ENCODE measurements around the gene MSI1. TPM values are rescaled to one million over a fixed set of nuclear protein-coding genes. Genes with fewer than 3 reads are reported as not detected.
A peak's percentile ranks its signal among the peaks of the same experiment; 100 is the strongest.

The MSI1 gene
- polyA plus RNA-seq (2013): not detected

- Histone ChIP-seq H3K27me3 (replicated peaks in 2 of 5; ENCODE audit: control insufficient read depth in 4 of 5, insufficient read depth in 5 of 5, low read length in 4 of 5) (peaks cover 10 to 93% (median 56%) of the 10 kb centered on the region in 5 experiments), H3K27ac (ENCODE audit: insufficient read depth in 1 of 2, low read depth in 1 of 2, low read length in 2 of 2, poor library complexity in 1 of 2, severe bottlenecking in 2 of 2) (no peak within 1 kb of the TSS), H3K4me3 (ENCODE audit: control insufficient read depth in 1 of 7, extremely low read depth in 1 of 7, insufficient read depth in 4 of 7, low read depth in 2 of 7, low read length in 6 of 7) (peak within 1 kb of the TSS in 6 of 7 experiments; percentile 5 to 55 (median 42)), H3K9me3 (ENCODE audit: control extremely low read depth in 1 of 5, control insufficient read depth in 4 of 5, insufficient read depth in 2 of 5, low read depth in 1 of 5, low read length in 4 of 5) (no peaks in the 10 kb centered on the region), H3K4me1 (ENCODE audit: control extremely low read depth in 1 of 4, control insufficient read depth in 4 of 4, insufficient read depth in 4 of 4, low read length in 3 of 4) (peaks cover 0 to 15% (median 9%) of the 10 kb centered on the region in 4 experiments), H3K36me3 (ENCODE audit: control insufficient read depth in 4 of 4, insufficient read depth in 4 of 4, low read length in 3 of 4) (no peaks in the 10 kb centered on the region)
- no peak for DNase-seq
- POLR2A ChIA-PET: no interaction called here
- CTCF ChIA-PET: no interaction called here
- WGBS (ENCODE audit: insufficient coverage): under 1% methylated on average over 75 of the region's 119 CpGs
Measured at GRCh38 chr12:120368789-120369602, at the start of gene MSI1. TSS of gene MSI1 (minus strand) at chr12:120369164. CDS start at chr12:120369091, 73 bp downstream.

GRCh38 chr12:120417917-120418580, 49.1 kb upstream of the MSI1 start:
- Histone ChIP-seq H3K9me3 (ENCODE audit: control extremely low read depth in 1 of 5, control insufficient read depth in 4 of 5, insufficient read depth in 2 of 5, low read depth in 1 of 5, low read length in 4 of 5) (no peaks in the 10 kb centered on the region), H3K27me3 (replicated peaks in 2 of 5; ENCODE audit: control insufficient read depth in 4 of 5, insufficient read depth in 5 of 5, low read length in 4 of 5) (peaks cover 0 to 2% (median 0%) of the 10 kb centered on the region in 5 experiments), H3K27ac (ENCODE audit: insufficient read depth in 1 of 2, low read depth in 1 of 2, low read length in 2 of 2, poor library complexity in 1 of 2, severe bottlenecking in 2 of 2) (no peak overlapping the region), H3K36me3 (ENCODE audit: control insufficient read depth in 4 of 4, insufficient read depth in 4 of 4, low read length in 3 of 4) (no peaks in the 10 kb centered on the region), H3K4me1 (ENCODE audit: control extremely low read depth in 1 of 4, control insufficient read depth in 4 of 4, insufficient read depth in 4 of 4, low read length in 3 of 4) (no peaks in the 10 kb centered on the region), H3K4me3 (ENCODE audit: control insufficient read depth in 1 of 7, extremely low read depth in 1 of 7, insufficient read depth in 4 of 7, low read depth in 2 of 7, low read length in 6 of 7) (no peak overlapping the region)
- WGBS (ENCODE audit: insufficient coverage): 100% methylated on average over 4 of the region's 4 CpGs
- ChIA-PET CTCF (interaction anchor here (0.7 to 1.4 kb wide), 4 partner anchors 10 to 24 kb away, joined by 3 to 5 read pairs (median 4); no protein-coding TSS in a partner anchor), POLR2A (interaction anchor here (0.6 kb wide), 1 partner anchor 65 kb away, joined by 3 read pairs; no protein-coding TSS in a partner anchor)
- no peak for DNase-seq

DNA sequence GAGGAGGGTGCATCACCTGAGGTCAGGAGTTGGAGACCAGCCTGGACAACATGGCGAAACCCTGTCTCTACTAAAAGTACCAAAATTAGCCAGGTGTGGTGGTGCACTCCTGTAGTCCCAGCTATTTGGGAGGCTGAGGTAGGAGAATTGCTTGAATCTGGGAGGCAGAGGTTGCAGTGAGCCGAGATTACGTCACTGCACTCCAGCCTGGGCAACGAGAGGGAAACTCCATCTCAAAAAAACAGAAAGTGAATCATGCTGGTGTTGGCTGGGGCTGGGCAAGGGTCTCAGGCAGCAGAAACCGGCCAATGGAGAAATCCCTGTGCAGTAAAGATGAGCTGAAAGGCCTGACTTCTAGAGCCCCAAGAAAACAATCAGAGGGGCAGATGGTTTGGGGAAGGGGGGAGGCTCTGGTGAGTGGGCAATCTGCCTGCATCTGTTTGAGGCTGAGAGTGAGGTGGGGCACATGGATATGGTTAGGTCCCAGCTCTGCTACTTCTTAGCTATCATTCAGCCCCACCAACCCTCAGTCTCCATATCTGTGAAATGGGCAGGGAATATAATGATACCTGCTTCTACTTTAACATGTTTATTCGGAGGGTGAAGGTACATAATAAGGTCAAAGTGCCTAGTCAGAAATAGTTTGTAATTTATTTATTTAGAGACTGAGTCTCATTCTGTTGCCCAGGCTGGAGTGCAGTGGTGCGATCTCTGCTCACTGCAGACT, 47.7 kb upstream of the MSI1 start:
- CTCF ChIA-PET: interaction anchor here (1.2 to 1.5 kb wide), 2 partner anchors 49 to 93 kb away, joined by 3 read pairs; no protein-coding TSS in a partner anchor
- Histone ChIP-seq H3K4me3 (ENCODE audit: control insufficient read depth in 1 of 7, extremely low read depth in 1 of 7, insufficient read depth in 4 of 7, low read depth in 2 of 7, low read length in 6 of 7) (no peak overlapping the region), H3K9me3 (ENCODE audit: control extremely low read depth in 1 of 5, control insufficient read depth in 4 of 5, insufficient read depth in 2 of 5, low read depth in 1 of 5, low read length in 4 of 5) (no peaks in the 10 kb centered on the region), H3K4me1 (ENCODE audit: control extremely low read depth in 1 of 4, control insufficient read depth in 4 of 4, insufficient read depth in 4 of 4, low read length in 3 of 4) (no peaks in the 10 kb centered on the region), H3K27me3 (replicated peaks in 2 of 5; ENCODE audit: control insufficient read depth in 4 of 5, insufficient read depth in 5 of 5, low read length in 4 of 5) (peaks cover 0 to 2% (median 0%) of the 10 kb centered on the region in 5 experiments), H3K27ac (ENCODE audit: insufficient read depth in 1 of 2, low read depth in 1 of 2, low read length in 2 of 2, poor library complexity in 1 of 2, severe bottlenecking in 2 of 2) (no peak overlapping the region), H3K36me3 (ENCODE audit: control insufficient read depth in 4 of 4, insufficient read depth in 4 of 4, low read length in 3 of 4) (no peaks in the 10 kb centered on the region)
- DNase-seq: no peak
- POLR2A ChIA-PET: no interaction called here
- WGBS (ENCODE audit: insufficient coverage): 95% methylated on average over 2 of the region's 7 CpGs

- Histone ChIP-seq H3K4me3 (ENCODE audit: control insufficient read depth in 1 of 7, extremely low read depth in 1 of 7, insufficient read depth in 4 of 7, low read depth in 2 of 7, low read length in 6 of 7) (no peak overlapping the region), H3K4me1 (ENCODE audit: control extremely low read depth in 1 of 4, control insufficient read depth in 4 of 4, insufficient read depth in 4 of 4, low read length in 3 of 4) (no peaks in the 10 kb centered on the region), H3K27ac (ENCODE audit: insufficient read depth in 1 of 2, low read depth in 1 of 2, low read length in 2 of 2, poor library complexity in 1 of 2, severe bottlenecking in 2 of 2) (no peak overlapping the region), H3K9me3 (ENCODE audit: control extremely low read depth in 1 of 5, control insufficient read depth in 4 of 5, insufficient read depth in 2 of 5, low read depth in 1 of 5, low read length in 4 of 5) (no peaks in the 10 kb centered on the region), H3K36me3 (ENCODE audit: control insufficient read depth in 4 of 4, insufficient read depth in 4 of 4, low read length in 3 of 4) (no peaks in the 10 kb centered on the region), H3K27me3 (replicated peaks in 2 of 5; ENCODE audit: control insufficient read depth in 4 of 5, insufficient read depth in 5 of 5, low read length in 4 of 5) (peaks cover 0 to 2% (median 0%) of the 10 kb centered on the region in 5 experiments)
- no peak for DNase-seq
- ChIA-PET POLR2A (interaction anchor here (0.7 kb wide), 1 partner anchor 49 kb away, joined by 3 read pairs; no protein-coding TSS in a partner anchor), CTCF (no interaction called here)
- 89% methylated on average over 11 of the region's 13 CpGs for WGBS (ENCODE audit: insufficient coverage)
Measured at GRCh38 chr12:120413901-120414695, 45.1 kb upstream of the MSI1 start.

DNA sequence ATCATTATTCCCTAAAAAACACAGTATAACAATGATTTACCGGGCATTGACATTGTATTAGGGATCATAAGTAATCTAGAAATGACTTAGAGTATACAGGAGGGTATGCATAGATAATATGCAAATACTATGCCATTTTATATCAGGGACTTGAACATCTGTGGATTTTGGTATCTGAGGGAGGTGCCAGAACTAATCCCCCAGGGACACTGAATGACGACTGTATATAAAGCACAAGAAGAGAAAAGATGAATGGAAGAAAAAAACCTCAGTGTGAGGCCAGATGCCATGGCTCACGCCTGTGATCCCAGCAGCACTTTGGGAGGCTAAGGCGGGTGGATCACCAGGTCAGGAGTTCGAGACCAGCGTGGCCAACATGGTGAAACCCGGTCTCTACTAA, 43.5 kb upstream of the MSI1 start:
- Histone ChIP-seq H3K27ac (ENCODE audit: insufficient read depth in 1 of 2, low read depth in 1 of 2, low read length in 2 of 2, poor library complexity in 1 of 2, severe bottlenecking in 2 of 2) (no peak overlapping the region), H3K9me3 (ENCODE audit: control extremely low read depth in 1 of 5, control insufficient read depth in 4 of 5, insufficient read depth in 2 of 5, low read depth in 1 of 5, low read length in 4 of 5) (no peaks in the 10 kb centered on the region), H3K36me3 (ENCODE audit: control insufficient read depth in 4 of 4, insufficient read depth in 4 of 4, low read length in 3 of 4) (no peaks in the 10 kb centered on the region), H3K4me3 (ENCODE audit: control insufficient read depth in 1 of 7, extremely low read depth in 1 of 7, insufficient read depth in 4 of 7, low read depth in 2 of 7, low read length in 6 of 7) (no peak overlapping the region), H3K27me3 (replicated peaks in 2 of 5; ENCODE audit: control insufficient read depth in 4 of 5, insufficient read depth in 5 of 5, low read length in 4 of 5) (no peaks in the 10 kb centered on the region), H3K4me1 (ENCODE audit: control extremely low read depth in 1 of 4, control insufficient read depth in 4 of 4, insufficient read depth in 4 of 4, low read length in 3 of 4) (no peaks in the 10 kb centered on the region)
- ChIA-PET POLR2A (no interaction called here), CTCF (no interaction called here)
- DNase-seq: no peak
- WGBS (ENCODE audit: insufficient coverage): 92% methylated on average over 1 of the region's 7 CpGs

GRCh38 chr12:120408771-120409170, 39.8 kb upstream of the MSI1 start:
- DNase-seq: no peak
- CTCF ChIA-PET: interaction anchor here (1.3 kb wide), 2 partner anchors 9 to 21 kb away, joined by 3 to 5 read pairs; no protein-coding TSS in a partner anchor
- POLR2A ChIA-PET: no interaction called here
- WGBS (ENCODE audit: insufficient coverage): over 99% methylated on average over 7 of the region's 11 CpGs
- H3K9me3 ChIP-seq (ENCODE audit: control extremely low read depth in 1 of 5, control insufficient read depth in 4 of 5, insufficient read depth in 2 of 5, low read depth in 1 of 5, low read length in 4 of 5): no peaks in the 10 kb centered on the region
- H3K4me1 ChIP-seq (ENCODE audit: control extremely low read depth in 1 of 4, control insufficient read depth in 4 of 4, insufficient read depth in 4 of 4, low read length in 3 of 4): no peaks in the 10 kb centered on the region
- H3K4me3 ChIP-seq (ENCODE audit: control insufficient read depth in 1 of 7, extremely low read depth in 1 of 7, insufficient read depth in 4 of 7, low read depth in 2 of 7, low read length in 6 of 7): no peak overlapping the region
- H3K27me3 ChIP-seq (replicated peaks in 2 of 5; ENCODE audit: control insufficient read depth in 4 of 5, insufficient read depth in 5 of 5, low read length in 4 of 5): peaks cover 0 to 2% (median 0%) of the 10 kb centered on the region in 5 experiments
- no peaks in the 10 kb centered on the region for H3K36me3 ChIP-seq (ENCODE audit: control insufficient read depth in 4 of 4, insufficient read depth in 4 of 4, low read length in 3 of 4)
- no peak overlapping the region for H3K27ac ChIP-seq (ENCODE audit: insufficient read depth in 1 of 2, low read depth in 1 of 2, low read length in 2 of 2, poor library complexity in 1 of 2, severe bottlenecking in 2 of 2)
